Measurements from ENCODE around the gene ZRANB3. TPM values are rescaled to one million over a fixed set of nuclear protein-coding genes. Genes with fewer than 3 reads are reported as not detected.

ZRANB3 gene
- total RNA-seq, 2 experiments from 2014 or later: 11.6 to 27.0 TPM

- Histone ChIP-seq H3K9me3 (ENCODE audit: low read length) (no peaks in the 10 kb centered on the region), H2AFZ (ENCODE audit: low read length) (no peak overlapping the region), H3K79me2 (ENCODE audit: insufficient read depth, low read depth, low read length) (no peaks in the 10 kb centered on the region), H3K9me2 (ENCODE audit: insufficient read depth, low read length) (no peaks in the 10 kb centered on the region), H3K4me2 (ENCODE audit: low read length) (no peak overlapping the region), H3K4me3 (ENCODE audit: low read depth, low read length, poor library complexity, severe bottlenecking) (no peak overlapping the region), H3K36me3 (ENCODE audit: insufficient read depth, low read length) (no peaks in the 10 kb centered on the region), H3K4me1 (ENCODE audit: insufficient read depth, low read length, poor library complexity, severe bottlenecking) (no peaks in the 10 kb centered on the region), H4K20me1 (ENCODE audit: insufficient read depth, low read length) (no peaks in the 10 kb centered on the region), H3K27ac (ENCODE audit: low read depth, low read length, poor library complexity, severe bottlenecking) (no peak overlapping the region)
- no peak for TF ChIP-seq EZH2phosphoT487 (IDR thresholded peaks at IDR 0.05; ENCODE audit: borderline replicate concordance, low read depth, low read length)
- TF ChIP-seq, protein P1, sequence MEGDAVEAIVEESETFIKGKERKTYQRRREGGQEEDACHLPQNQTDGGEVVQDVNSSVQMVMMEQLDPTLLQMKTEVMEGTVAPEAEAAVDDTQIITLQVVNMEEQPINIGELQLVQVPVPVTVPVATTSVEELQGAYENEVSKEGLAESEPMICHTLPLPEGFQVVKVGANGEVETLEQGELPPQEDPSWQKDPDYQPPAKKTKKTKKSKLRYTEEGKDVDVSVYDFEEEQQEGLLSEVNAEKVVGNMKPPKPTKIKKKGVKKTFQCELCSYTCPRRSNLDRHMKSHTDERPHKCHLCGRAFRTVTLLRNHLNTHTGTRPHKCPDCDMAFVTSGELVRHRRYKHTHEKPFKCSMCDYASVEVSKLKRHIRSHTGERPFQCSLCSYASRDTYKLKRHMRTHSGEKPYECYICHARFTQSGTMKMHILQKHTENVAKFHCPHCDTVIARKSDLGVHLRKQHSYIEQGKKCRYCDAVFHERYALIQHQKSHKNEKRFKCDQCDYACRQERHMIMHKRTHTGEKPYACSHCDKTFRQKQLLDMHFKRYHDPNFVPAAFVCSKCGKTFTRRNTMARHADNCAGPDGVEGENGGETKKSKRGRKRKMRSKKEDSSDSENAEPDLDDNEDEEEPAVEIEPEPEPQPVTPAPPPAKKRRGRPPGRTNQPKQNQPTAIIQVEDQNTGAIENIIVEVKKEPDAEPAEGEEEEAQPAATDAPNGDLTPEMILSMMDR (conservative IDR thresholded peaks at IDR 0.05; ENCODE audit: low read length): no peak
- CTCF ChIA-PET (ENCODE audit: unreplicated experiment): no interaction called here
- intact Hi-C loops (cut with micrococcal nuclease; ENCODE audit: unreplicated experiment): no loop called here
- DNase-seq (ENCODE audit: low spot score): no peak
- POLR2A ChIA-PET: interaction anchor here (0.6 kb wide), 1 partner anchor 15 kb away, joined by 4 read pairs; no protein-coding TSS in a partner anchor
- no TSS peak for BruUV-seq (replicated peaks)
Observed at GRCh38 chr2:135386993-135387392, 144.0 kb downstream of the ZRANB3 start.

GRCh38 chr2:135378591-135378990 is 152.4 kb downstream of the ZRANB3 start:
- H3K36me3 ChIP-seq (ENCODE audit: insufficient read depth, low read length): no peaks in the 10 kb centered on the region
- no peak for TF ChIP-seq EZH2phosphoT487 (IDR thresholded peaks at IDR 0.05; ENCODE audit: borderline replicate concordance, low read depth, low read length)
- TF ChIP-seq, protein P1 (conservative IDR thresholded peaks at IDR 0.05; ENCODE audit: low read length): no peak
- no peaks in the 10 kb centered on the region for H3K9me2 ChIP-seq (ENCODE audit: insufficient read depth, low read length)
- DNase-seq (ENCODE audit: low spot score): no peak
- H3K79me2 ChIP-seq (ENCODE audit: insufficient read depth, low read depth, low read length): no peaks in the 10 kb centered on the region
- no peaks in the 10 kb centered on the region for H3K9me3 ChIP-seq (ENCODE audit: low read length)
- no peaks in the 10 kb centered on the region for H4K20me1 ChIP-seq (ENCODE audit: insufficient read depth, low read length)
- no peak overlapping the region for H3K27ac ChIP-seq (ENCODE audit: low read depth, low read length, poor library complexity, severe bottlenecking)
- intact Hi-C loops (cut with micrococcal nuclease; ENCODE audit: unreplicated experiment): no loop called here
- CTCF ChIA-PET (ENCODE audit: unreplicated experiment): no interaction called here
- no peak overlapping the region for H3K4me2 ChIP-seq (ENCODE audit: low read length)
- BruUV-seq (replicated peaks): no TSS peak
- H3K4me1 ChIP-seq (ENCODE audit: insufficient read depth, low read length, poor library complexity, severe bottlenecking): no peaks in the 10 kb centered on the region
- no peak overlapping the region for H2AFZ ChIP-seq (ENCODE audit: low read length)
- POLR2A ChIA-PET: no interaction called here
- H3K4me3 ChIP-seq (ENCODE audit: low read depth, low read length, poor library complexity, severe bottlenecking): no peak overlapping the region

- intact Hi-C loops (cut with micrococcal nuclease; ENCODE audit: unreplicated experiment): no loop called here
- H3K4me3 ChIP-seq (ENCODE audit: low read depth, low read length, poor library complexity, severe bottlenecking): no peak overlapping the region
- no peaks in the 10 kb centered on the region; the same call in 1 of the 2 replicates for H3K36me3 ChIP-seq (ENCODE audit: insufficient read depth, low read length)
- POLR2A ChIA-PET: interaction anchor here (0.7 kb wide), 1 partner anchor 21 kb away, joined by 3 read pairs; no protein-coding TSS in a partner anchor
- H2AFZ ChIP-seq (ENCODE audit: low read length): no peak overlapping the region
- no peak overlapping the region for H3K4me2 ChIP-seq (ENCODE audit: low read length)
- no peaks in the 10 kb centered on the region for H4K20me1 ChIP-seq (ENCODE audit: insufficient read depth, low read length)
- H3K9me3 ChIP-seq (ENCODE audit: low read length): no peaks in the 10 kb centered on the region
- H3K4me1 ChIP-seq (ENCODE audit: insufficient read depth, low read length, poor library complexity, severe bottlenecking): no peaks in the 10 kb centered on the region
- no peak for DNase-seq (ENCODE audit: low spot score)
- no peaks in the 10 kb centered on the region for H3K9me2 ChIP-seq (ENCODE audit: insufficient read depth, low read length)
- CTCF ChIA-PET (ENCODE audit: unreplicated experiment): no interaction called here
- BruUV-seq (replicated peaks): no TSS peak
- TF ChIP-seq, protein P1 (conservative IDR thresholded peaks at IDR 0.05; ENCODE audit: low read length): no peak
- no peak for TF ChIP-seq EZH2phosphoT487 (IDR thresholded peaks at IDR 0.05; ENCODE audit: borderline replicate concordance, low read depth, low read length)
- no peaks in the 10 kb centered on the region for H3K79me2 ChIP-seq (ENCODE audit: insufficient read depth, low read depth, low read length)
- no peak overlapping the region for H3K27ac ChIP-seq (ENCODE audit: low read depth, low read length, poor library complexity, severe bottlenecking)
Observed at GRCh38 chr2:135373702-135374101, 157.3 kb downstream of the ZRANB3 start.

Measured in OCI-LY7 (cell line).